GM19324 (cell line): ENCODE results near the gene BPIFA3.

Experiments used
- ATAC-seq: cut with Tn5 transposase; IDR thresholded peaks from one replicate; pipeline ENCODE4 v1.9.1; 2021; ENCODE audit warnings: mild to moderate bottlenecking, moderate library complexity; ENCODE audit not compliant: unreplicated experiment, low FRiP score

Gene BPIFA3

DNA sequence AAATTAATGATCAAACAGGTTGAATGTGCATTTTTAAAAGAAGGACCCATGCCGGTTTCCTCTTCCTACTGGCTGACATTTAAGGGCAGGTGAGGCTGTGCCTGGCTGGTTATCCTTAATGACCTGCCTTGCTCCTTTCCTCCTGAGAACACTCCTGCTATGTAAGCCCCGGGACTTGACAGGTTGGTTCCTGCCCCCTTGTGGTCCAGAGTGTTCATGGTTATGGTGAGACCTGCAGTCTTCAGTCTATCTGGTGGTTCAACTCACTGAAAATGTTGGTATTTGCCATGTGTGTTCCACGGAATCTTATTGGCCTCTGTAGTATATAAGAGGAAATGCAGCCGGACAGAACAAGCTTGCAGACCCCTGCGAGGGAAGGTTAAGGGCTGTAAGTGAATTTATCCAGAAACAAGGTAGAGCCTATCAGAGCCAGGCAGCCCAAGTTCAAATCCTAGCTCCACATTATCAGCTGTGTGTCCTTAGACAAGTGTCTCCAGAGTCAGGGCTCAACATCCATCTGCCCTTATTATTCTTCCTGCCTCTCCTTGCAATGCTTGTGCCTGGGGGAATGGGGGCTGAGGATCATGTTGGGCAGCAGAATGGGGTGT, 5.2 kb upstream of the BPIFA3 start:
- ATAC-seq, result no peak

DNA sequence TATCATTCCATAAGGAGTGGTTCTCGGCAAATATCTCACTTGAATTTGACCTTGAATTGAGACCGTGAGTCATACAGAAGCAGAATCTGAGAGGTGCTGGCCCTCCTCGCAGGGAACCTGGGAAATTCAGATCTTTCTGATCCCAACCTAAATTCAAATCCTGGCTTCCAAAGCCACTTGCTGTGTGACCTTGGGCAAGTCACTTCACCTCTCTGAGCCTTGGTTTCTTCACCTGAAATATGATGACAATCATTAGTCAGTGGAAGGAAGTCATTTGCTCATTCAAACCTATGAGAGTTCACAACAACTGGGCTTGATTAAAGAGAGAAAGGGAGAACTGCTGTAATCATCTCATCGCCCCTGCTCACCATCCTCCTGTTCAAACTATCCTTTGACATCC, 7.2 kb downstream of the BPIFA3 start:
- no peak for ATAC-seq

DNA sequence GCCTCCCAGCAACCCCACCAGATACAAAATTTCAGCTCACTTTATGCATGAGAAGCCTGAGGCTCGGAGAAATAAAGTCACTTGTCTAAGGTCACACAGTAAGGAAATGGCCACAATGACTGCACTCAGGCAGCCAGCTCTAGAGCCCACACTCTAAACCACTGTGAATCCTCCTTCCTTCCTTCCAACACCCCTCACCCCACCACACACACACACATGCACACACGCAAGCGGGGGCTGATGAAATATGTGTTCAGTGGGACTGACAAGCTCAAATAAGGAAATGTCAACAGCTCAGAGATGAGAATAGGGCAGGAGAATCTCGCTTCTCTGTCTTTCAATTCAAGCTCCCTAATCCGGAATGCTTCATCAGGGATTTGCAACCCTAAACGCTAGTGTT, 12.7 kb downstream of the BPIFA3 start:
- ATAC-seq, result no peak

DNA sequence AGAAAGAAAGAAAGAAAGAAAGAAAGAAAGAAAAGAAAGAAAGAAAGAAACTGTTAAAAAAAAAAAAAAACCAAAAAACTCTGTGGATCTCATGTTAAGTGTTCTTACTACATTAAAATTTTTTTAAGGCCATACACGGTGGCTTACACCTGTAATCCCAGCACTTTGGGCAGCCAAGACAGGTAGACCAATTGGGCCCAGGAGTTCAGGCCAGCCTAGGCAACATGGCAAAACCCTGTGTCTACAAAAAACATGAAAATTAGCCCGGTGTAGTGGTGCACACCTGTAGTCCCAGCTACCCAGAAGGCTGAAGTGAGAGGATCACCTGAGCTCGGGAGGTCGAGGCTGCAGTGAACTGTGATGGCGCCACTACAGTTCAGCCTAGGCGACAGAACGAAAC, 14.1 kb downstream of the BPIFA3 start:
- ATAC-seq, result no peak

DNA sequence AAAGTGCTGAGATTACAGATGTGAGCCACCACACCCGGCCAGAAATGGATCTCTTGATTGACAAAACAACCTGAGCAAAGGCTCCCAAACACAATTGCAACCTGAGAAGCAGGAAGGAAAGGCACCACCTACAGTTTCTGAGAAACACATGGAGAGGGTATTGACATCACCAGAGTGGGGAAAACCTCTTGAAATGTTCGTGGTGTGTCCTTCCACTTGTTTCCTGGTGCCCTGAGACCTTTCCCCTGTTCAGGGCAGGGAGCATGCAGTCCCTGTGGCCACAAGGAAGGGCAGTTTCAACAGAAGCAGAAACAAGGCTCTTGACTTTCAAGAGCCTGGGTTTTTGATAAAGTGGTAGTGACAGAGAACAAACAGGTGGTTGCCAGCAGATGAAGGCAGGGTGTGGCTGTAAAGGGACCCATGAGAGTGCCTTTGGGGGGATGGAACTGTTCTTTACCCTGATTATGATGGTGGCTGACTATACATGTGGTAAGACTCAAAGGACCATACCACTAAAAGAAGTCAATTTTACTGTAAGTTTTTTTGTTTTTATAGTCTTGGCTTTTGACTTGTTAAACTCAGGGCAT, 15.4 kb downstream of the BPIFA3 start:
- no peak for ATAC-seq

DNA sequence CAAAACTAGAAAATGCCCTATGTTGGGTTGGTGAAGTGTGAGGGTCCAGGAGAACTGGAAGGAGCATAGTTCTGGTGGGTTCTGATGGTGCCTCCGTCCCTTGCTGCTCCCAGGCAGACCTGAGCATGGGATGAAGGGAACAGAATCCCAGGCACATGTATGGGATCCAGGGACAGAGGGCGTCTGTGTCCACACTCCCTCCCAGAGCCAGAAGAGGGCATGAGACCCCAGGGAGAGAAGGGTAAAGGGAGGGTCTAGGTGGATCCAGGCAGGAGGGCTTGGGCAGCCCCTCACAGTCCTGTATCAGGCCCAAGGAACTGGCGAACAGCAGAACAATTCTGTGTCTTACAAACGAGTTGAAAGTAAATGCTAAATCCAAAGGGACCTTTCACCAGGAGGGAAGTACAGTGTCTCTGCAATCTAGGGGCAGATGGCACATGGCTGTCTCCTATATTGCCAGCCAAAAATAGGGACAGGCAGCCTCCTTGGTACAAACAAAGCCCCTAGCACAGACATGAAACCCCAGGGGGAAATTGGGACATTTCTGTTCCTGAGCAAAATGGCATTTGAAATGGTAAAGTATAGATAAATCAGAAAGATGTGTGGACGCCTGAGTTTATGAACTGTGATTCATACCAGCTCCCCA, 16.1 kb downstream of the BPIFA3 start:
- ATAC-seq, result no peak

DNA sequence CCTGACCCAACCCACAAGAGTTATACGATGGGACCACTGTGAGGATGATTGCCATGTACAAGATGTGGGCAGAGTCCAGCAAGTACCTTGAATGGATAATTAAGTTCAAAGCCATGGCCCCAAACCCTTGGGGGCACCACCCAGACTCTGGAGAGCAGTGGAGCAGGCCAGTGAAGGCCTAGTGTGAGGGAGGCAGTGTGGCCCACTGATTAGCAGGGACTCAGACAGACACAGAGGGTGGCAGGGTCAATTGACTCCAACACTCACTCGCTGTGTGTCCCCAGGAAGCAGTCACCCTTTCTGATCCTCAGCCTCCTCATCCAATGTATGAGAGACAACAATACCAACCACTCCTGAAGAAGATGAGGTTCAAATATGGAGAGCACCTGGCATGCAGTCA, 16.9 kb downstream of the BPIFA3 start:
- ATAC-seq, result no peak

DNA sequence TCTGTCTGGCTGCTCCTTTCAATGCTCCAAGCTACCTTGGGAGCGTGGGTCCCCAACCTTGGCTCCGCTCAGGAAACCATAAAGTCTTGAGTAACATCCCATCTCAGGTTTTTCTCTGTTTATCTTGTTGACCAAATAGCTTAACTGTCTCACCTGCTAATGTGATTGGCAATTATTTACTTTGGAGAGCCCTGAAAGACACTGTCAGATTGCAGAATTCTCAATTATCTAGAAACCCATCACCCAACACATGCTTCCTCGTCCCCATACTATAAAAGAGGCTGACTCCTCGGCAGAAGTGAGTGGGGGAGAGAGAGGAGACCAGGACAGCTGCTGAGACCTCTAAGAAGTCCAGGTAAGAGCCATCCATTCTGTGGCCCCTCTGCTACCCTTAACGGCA, 18.5 kb downstream of the BPIFA3 start, which contains the start of gene BPIFA1:
BPIFA1 (plus strand) TSS at position 301 of the 400 bp plus-strand sequence. CDS start 1,716 bp downstream, outside the sequence.
- ATAC-seq, result no peak

DNA sequence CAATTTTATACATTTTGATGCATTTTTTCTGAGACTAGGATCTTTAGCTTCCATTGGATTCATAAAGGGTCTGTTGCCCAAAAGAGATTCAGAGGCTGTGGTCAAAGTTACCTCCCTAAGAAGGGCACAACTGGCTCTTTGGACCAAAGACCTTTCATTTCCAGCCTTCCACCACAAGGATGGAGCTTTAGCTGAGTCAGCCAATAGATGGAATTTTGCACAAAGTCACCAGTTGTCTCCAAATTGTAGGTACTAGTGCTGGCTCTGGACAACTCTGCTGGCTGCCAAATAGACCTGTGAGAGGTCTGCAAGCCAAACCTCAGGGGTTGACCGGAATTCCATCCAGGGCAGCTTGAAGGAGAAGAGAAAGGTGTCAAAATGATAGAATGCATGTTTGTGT, 19.2 kb downstream of the BPIFA3 start:
- no peak for ATAC-seq

DNA sequence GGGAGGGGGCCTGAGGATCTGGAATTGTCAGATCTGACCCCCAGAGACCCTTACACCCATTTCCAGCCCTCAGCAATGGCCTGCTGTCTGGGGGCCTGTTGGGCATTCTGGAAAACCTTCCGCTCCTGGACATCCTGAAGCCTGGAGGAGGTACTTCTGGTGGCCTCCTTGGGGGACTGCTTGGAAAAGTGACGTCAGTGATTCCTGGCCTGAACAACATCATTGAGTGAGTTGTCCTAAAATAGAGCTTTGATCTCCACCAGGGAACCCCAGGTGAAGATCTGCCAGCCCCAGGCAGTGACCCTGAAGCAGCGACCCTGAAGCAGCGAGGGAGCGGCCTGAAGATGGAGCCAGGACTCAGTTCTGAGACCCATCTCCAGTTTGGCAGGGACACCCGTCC, 20.8 kb downstream of the BPIFA3 start:
- no peak for ATAC-seq

DNA sequence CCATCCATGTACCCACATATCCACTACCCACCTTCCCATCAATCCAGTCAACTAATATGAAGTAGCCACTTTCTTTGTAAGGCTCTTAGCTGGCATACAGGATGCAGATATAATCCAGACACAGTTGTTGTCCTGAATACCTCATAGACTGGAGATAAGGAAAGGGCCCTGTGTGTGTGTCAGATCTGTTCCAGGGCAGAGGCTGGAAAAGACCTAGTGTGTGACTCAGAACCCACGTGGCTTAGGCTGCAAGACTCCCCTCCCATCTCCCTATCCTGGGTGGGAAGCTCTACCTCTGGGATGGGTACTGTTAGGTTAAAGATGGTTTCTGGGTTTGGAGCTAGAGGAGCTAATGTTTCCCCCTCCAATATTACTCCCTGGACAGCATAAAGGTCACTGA, 22.3 kb downstream of the BPIFA3 start:
- no peak for ATAC-seq

DNA sequence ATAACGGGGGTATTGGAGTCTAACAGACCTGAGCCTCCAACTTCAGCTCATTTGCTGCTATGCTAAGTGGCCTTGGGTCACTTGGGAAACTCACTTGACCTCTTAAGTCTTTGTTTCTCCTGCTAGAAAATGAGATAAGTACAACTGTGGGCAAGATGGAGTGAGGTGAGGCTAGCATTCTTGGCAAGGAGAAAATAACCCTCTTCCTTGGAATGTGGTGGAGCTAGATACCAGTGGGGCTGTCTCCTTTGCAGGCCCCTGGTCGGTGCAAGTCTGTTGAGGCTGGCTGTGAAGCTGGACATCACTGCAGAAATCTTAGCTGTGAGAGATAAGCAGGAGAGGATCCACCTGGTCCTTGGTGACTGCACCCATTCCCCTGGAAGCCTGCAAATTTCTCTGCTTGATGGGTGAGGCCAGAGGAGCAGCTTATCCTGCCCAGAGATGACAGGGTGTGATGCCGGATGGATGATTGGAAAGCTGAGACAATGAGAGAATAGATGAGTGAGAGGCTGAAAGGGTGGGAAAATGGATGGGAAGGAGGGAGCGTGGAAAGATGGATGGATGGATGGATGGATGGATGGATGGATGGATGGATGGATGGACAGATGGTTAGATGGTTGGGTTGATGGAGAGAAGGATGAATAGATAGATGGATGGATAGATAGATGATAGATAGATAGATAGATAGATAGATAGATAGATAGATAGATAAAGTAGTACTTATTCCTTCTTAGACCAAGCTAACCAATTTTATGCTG, 23.0 kb downstream of the BPIFA3 start:
- ATAC-seq, result no peak

DNA sequence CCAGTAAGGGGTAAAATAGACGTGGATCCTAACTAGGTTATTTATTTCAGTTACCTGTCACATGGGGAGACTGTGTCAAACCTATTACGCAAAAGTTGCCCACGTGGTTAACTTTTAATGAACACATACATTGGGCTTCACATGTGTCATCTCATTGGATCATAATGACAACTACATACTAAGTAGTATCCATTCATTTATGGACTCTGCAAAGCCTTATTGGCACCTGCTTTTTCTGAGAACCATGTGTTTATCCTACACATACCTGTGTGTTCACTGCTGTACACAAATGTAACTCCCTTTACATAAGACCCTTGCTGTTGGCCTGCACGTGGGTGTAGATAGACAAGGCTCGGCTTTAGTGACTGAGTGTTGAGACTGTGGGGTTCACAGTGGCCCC, 23.8 kb downstream of the BPIFA3 start:
- no peak for ATAC-seq

DNA sequence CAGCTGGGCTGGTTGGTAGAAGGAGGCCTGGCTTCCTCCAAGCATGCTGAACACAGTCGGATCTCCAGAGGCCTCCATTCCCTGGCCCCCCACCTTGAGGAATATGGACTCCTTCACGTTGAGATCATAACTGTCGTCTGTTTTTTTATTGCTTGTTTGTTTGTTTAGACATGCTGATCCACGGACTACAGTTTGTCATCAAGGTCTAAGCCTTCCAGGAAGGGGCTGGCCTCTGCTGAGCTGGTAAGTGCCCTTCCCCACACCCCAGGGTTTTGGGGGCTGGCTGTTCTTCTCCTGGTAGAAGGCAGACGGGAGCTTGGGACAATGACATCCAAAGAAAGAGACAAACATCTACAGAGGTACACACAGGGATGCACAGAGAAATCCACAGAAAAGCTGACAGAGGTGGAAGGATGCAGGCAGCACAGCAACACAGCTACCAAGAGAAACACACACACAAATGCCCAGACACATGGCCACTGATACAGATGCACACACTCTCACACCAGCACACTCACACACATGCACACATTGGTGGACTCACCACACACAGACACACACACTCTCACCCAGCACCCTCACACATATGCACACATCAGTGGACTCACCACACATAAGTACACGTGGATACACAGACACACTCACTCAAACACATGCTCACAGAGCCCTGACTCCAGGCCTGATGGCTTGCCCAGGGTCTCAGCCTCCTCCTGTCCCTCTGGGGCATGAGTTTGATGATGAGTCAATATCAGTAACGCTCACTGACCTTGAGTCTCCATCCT, 25.4 kb downstream of the BPIFA3 start:
- no peak for ATAC-seq

DNA sequence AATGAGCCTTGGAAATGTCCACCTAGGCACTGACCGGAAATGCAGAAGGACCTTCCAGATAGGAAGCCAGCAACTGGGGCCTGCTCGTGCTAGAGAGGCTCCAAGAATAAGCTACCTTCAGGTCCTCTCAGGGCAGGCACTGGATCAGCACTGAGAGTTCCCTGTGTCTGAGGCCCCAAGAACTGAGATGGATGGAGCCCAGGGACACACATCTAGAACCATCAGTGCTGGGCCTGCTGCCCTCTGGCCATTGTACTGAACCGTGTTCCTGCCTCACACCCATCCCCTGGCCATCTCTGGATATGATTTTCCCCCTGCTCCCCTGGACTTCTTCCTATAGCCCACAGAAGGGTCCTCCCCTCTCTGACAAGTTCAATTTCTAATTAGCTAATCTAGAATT, 28.9 kb downstream of the BPIFA3 start:
- ATAC-seq, result no peak

DNA sequence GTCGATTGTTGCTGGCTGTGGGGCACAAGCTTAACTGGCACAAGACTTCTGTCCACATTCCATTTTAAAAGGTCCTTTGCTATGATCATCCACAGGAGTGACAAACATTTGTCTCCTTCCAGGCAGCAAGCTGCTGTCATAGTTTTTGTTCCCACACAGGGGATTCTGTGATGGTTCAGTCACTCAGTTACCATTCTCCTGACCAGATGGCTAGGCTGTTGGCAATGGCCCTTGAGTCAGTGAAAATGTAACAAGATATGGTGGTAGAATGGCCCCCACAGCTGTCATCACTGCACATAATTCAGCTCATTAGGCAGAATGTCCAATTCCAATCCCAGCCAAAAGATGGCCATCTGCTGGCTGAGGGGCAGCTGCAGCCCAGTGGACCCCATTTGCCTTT, 32.3 kb downstream of the BPIFA3 start:
- no peak for ATAC-seq

DNA sequence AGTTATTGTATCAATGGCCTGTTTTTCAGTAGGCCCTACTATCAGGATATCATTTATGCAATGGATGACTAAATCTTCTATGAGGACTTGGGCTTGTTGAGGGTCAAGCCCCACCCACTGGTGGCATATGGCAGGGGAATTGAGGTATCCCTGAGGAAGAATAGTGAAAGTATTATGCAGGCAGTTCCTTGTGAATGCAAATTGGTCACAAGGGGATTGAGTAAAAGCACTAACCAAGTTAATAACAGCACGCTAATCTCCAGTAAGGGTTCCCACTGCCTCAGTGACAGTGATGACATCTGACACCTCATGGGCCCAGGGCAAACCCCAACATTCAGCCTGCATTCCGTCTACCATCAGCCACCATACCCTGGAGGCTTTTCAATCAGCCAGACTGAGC, 33.5 kb downstream of the BPIFA3 start:
- no peak for ATAC-seq

DNA sequence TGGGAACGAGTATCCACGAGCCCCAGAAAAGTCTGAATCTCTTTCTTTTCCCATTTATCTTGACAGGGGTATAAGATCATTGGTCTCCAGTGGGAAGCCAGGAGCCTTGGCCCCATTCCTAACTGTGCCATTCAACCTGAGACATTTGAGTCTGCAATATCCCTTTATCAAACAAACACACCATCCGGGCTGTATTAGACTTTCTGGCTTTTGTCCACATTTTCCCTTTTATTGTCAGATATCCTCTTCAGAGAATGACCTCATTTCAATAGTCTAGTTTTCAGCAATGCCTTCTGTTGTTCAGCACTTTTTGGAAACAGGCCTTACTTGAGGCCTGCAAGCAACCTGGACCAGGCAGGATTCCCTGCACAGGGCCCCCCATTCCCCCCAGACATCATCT, 34.3 kb downstream of the BPIFA3 start:
- ATAC-seq, result no peak

DNA sequence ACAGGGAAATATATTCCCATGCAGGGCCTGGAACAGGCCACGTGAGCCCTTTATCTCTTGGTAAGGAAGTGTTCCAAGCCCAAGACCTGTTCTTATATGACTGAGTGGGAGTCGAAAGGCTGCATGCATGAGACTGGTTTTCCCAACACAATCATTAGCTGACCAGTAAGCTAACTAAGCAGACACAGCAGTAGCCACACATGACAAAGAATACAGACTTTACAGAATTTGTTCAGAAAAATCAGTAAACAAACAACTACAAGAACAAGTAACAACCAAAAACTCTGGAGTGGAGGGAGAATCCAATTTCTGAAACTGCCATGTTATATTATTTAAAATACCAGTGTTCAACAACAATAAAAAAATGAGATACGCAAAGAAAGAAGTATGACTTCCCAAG, 35.3 kb downstream of the BPIFA3 start:
- ATAC-seq, result no peak

DNA sequence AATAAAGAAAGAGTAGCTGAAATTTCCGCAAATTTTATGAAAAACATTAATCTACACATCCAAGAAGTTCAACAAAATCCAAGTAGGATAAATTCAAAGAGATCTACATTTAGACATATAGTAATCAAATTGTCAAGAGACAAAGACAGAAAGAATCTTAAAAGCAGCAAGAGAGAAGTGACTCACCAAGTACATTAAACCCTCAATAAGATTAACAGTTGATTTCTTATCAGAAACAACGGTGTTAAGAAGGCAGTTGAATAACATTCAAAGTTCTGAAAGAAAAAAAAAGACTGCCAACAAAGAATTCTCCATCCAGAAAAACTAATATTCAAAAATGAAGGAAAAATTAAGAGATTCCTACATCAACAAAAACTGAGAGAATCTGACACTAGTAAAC, 37.9 kb downstream of the BPIFA3 start:
- no peak for ATAC-seq

DNA sequence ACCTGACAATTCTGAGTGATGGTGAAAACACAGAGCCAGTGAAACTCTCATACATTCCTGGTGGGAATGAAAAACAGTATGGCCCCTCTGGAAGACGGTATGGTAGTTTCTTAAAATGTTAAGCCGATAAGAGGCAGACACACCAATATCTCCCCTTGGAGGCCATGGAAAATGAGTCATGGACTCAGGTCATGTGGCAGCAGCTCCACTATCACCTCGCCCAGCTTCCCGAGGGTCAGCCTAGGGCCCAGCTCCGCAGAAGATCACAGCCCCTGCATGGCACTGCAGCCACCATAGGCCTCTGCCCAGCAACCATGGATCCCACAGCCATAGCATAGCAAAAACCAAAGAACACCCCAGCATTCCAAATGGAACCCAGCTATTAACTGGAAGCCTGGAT, 40.1 kb downstream of the BPIFA3 start:
- no peak for ATAC-seq
